ENCODE data around the gene ZBTB40. TPM values are rescaled to one million over a fixed set of nuclear protein-coding genes. Genes with fewer than 3 reads are reported as not detected.

ZBTB40 gene
- polyA plus RNA-seq, 1 of the 3 experiments (the other 2 are of a cell fraction), result 5.0 TPM

- H4K20me1 ChIP-seq (ENCODE audit: insufficient read depth), result no peaks in the 10 kb centered on the region
- 90% methylated on average over 2 of the region's 2 CpGs for WGBS (ENCODE audit: low lambda C conversion rate)
Observed at GRCh38 chr1:22494144-22494543, 42.5 kb downstream of the ZBTB40 start.

GRCh38 chr1:22494943-22495579 lies 43.4 kb downstream of the ZBTB40 start:
- H3K9ac ChIP-seq, result no peak overlapping the region
- H3K9me3 ChIP-seq, result no peaks in the 10 kb centered on the region
- ChIA-PET POLR2A (no interaction called here), CTCF (interaction anchor here (1.0 to 2.0 kb wide), 2 partner anchors 18 to 147 kb away, joined by 3 to 4 read pairs; no protein-coding TSS in a partner anchor)
- WGBS (ENCODE audit: low lambda C conversion rate), result 89% methylated on average over 6 of the region's 6 CpGs
- H3K9me2 ChIP-seq, result no peaks in the 10 kb centered on the region
- H3K4me3 ChIP-seq (ENCODE audit: low read depth in 2 of 2, low read length in 1 of 2), result no peak overlapping the region
- no peak for DNase-seq
- no peaks in the 10 kb centered on the region for H4K20me1 ChIP-seq (ENCODE audit: insufficient read depth)
- no peaks in the 10 kb centered on the region for H3K79me2 ChIP-seq (ENCODE audit: insufficient read depth)
- H3K27me3 ChIP-seq (ENCODE audit: insufficient read depth), result no peaks in the 10 kb centered on the region
- no peak overlapping the region for H3K4me2 ChIP-seq
- H3K4me1 ChIP-seq (ENCODE audit: control insufficient read depth in 1 of 2, insufficient read depth in 2 of 2, low read depth in 1 of 2, low read length in 1 of 2), result peaks cover 2 to 15% of the 10 kb centered on the region in 2 experiments; a peak in 3 of 4 replicates
- peaks cover 21 to 35% of the 10 kb centered on the region in 2 experiments for H3K36me3 ChIP-seq (replicated peaks in 1 of 2; ENCODE audit: control insufficient read depth in 1 of 2, insufficient read depth in 2 of 2, low read length in 1 of 2)
- TF ChIP-seq NFIC (IDR thresholded peaks at IDR 0.05; ENCODE audit: borderline replicate concordance), result no peak
- no peak for TF ChIP-seq JUND (IDR thresholded peaks at IDR 0.05)
- no peak for TF ChIP-seq GABPA (IDR thresholded peaks at IDR 0.05; ENCODE audit: low read depth)
- no peak for TF ChIP-seq FOXM1 (IDR thresholded peaks at IDR 0.05; ENCODE audit: low read depth)
- no peaks in the 10 kb centered on the region for H3F3A ChIP-seq (replicated peaks; ENCODE audit: insufficient read depth)
- H2AFZ ChIP-seq (ENCODE audit: low read depth), result no peak overlapping the region
- no peak overlapping the region for H3K27ac ChIP-seq (ENCODE audit: low read depth in 2 of 2, low read length in 1 of 2)

More at GRCh38 chr1:22494144-22494543, 42.5 kb downstream of the ZBTB40 start:
- no peaks in the 10 kb centered on the region for H3K79me2 ChIP-seq (ENCODE audit: insufficient read depth)
- no peak overlapping the region for H3K27ac ChIP-seq (ENCODE audit: low read depth in 2 of 2, low read length in 1 of 2)
- no peak overlapping the region for H3K4me2 ChIP-seq
- TF ChIP-seq RAD21 (IDR thresholded peaks at IDR 0.05; ENCODE audit: low read length) (no peak), MAX (IDR thresholded peaks at IDR 0.05; ENCODE audit: low read depth) (no peak), EZH2phosphoT487 (IDR thresholded peaks at IDR 0.05; ENCODE audit: borderline replicate concordance, low read depth) (no peak), RXRA (IDR thresholded peaks at IDR 0.05; ENCODE audit: borderline replicate concordance, low read depth) (no peak), RCOR1 (IDR thresholded peaks at IDR 0.05; ENCODE audit: low read length) (no peak), FOSL2 (IDR thresholded peaks at IDR 0.05; ENCODE audit: borderline replicate concordance, low read depth) (no peak), IRF3 (IDR thresholded peaks at IDR 0.05; ENCODE audit: low read depth, low read length) (no peak), USF1 (IDR thresholded peaks at IDR 0.05; ENCODE audit: borderline replicate concordance, low read depth) (no peak), TCF12 (IDR thresholded peaks at IDR 0.05) (no peak), SMC3 (IDR thresholded peaks at IDR 0.05; ENCODE audit: low read depth, low read length) (no peak)
- no peaks in the 10 kb centered on the region for H3F3A ChIP-seq (replicated peaks; ENCODE audit: insufficient read depth)
- no peak overlapping the region for H3K9ac ChIP-seq
- H3K9me3 ChIP-seq, result no peaks in the 10 kb centered on the region
- no peaks in the 10 kb centered on the region for H3K27me3 ChIP-seq (ENCODE audit: insufficient read depth)
- POLR2A ChIA-PET, result no interaction called here
- CTCF ChIA-PET, result interaction anchor here (1.1 to 2.0 kb wide), 2 partner anchors 11 to 18 kb away, joined by 3 to 4 read pairs; no protein-coding TSS in a partner anchor
- H3K36me3 ChIP-seq (replicated peaks in 1 of 2; ENCODE audit: control insufficient read depth in 1 of 2, insufficient read depth in 2 of 2, low read length in 1 of 2), result peaks cover 21 to 35% of the 10 kb centered on the region in 2 experiments
- peaks cover 0 to 11% of the 10 kb centered on the region in 2 experiments; a peak in 2 of 4 replicates for H3K4me1 ChIP-seq (ENCODE audit: control insufficient read depth in 1 of 2, insufficient read depth in 2 of 2, low read depth in 1 of 2, low read length in 1 of 2)
- no peak for DNase-seq
- no peak overlapping the region for H3K4me3 ChIP-seq (ENCODE audit: low read depth in 2 of 2, low read length in 1 of 2)
- no peaks in the 10 kb centered on the region for H3K9me2 ChIP-seq
- no peak overlapping the region for H2AFZ ChIP-seq (ENCODE audit: low read depth)
